SJSA1 (cell line): ENCODE results near the gene PRDM5. TPM values are rescaled to one million over a fixed set of nuclear protein-coding genes. Genes with fewer than 3 reads are reported as not detected.
A peak's percentile ranks its signal among the peaks of the same experiment; 100 is the strongest.

Experiments used
- DNase-seq, 2 experiments: peaks; one replicate each; pipeline ENCODE4 v3.0.0-alpha.2; 2015 to 2020; ENCODE audit warnings: low spot score in 2 of 2, low read depth in 1 of 2
- H3K27ac ChIP-seq: fragments of 250-450 bp; sonication (Bioruptor Pico); 2 replicates; pipeline ENCODE4 v1.5.1; 2020; ENCODE audit warnings: mild to moderate bottlenecking, moderate library complexity
- H3K27me3 ChIP-seq: fragments of 250-450 bp; sonication (Bioruptor Pico); replicated peaks from 2 replicates; pipeline ENCODE4 v1.5.1; 2020; ENCODE audit warnings: mild to moderate bottlenecking, moderate library complexity
- H3K36me3 ChIP-seq: fragments of 250-450 bp; sonication (Bioruptor Pico); 2 replicates; pipeline ENCODE4 v1.5.1; 2020; ENCODE audit warnings: mild to moderate bottlenecking
- H3K4me1 ChIP-seq: fragments of 250-450 bp; sonication (Bioruptor Pico); replicated peaks from 2 replicates; pipeline ENCODE4 v1.6.1; 2021; ENCODE audit warnings: mild to moderate bottlenecking
- H3K4me3 ChIP-seq: fragments of 250-450 bp; sonication (Bioruptor Pico); 2 replicates; pipeline ENCODE4 v1.5.1; 2020; ENCODE audit warnings: mild to moderate bottlenecking
- H3K9me3 ChIP-seq: fragments of 250-450 bp; sonication (Bioruptor Pico); replicated peaks from 2 replicates; pipeline ENCODE4 v1.5.1; 2020; ENCODE audit warnings: mild to moderate bottlenecking
- total RNA-seq: library from RNA; depleted of rRNA; stranded (reverse); fragments of >200 nt; shearing (Covaris generic); gene quantifications from 2 replicates; pipeline ENCODE4 v1.2.3, GENCODE V29; 2014

PRDM5 gene
- total RNA-seq, 1 experiment from 2014 or later = 11.1 TPM

GRCh38 chr4:120814886-120815285 lies 107.6 kb downstream of the PRDM5 start:
- no peaks in the 10 kb centered on the region for H3K36me3 ChIP-seq
- no peak for DNase-seq
- no peak overlapping the region for H3K4me3 ChIP-seq
- H3K27ac ChIP-seq = no peak overlapping the region
- H3K4me1 ChIP-seq = no peaks in the 10 kb centered on the region
- no peaks in the 10 kb centered on the region for H3K27me3 ChIP-seq
- no peaks in the 10 kb centered on the region for H3K9me3 ChIP-seq

GRCh38 chr4:120812216-120812615 lies 110.3 kb downstream of the PRDM5 start:
- no peaks in the 10 kb centered on the region for H3K4me1 ChIP-seq
- DNase-seq = no peak
- no peaks in the 10 kb centered on the region for H3K27me3 ChIP-seq
- no peaks in the 10 kb centered on the region for H3K9me3 ChIP-seq
- H3K4me3 ChIP-seq = no peak overlapping the region
- no peaks in the 10 kb centered on the region for H3K36me3 ChIP-seq
- no peak overlapping the region for H3K27ac ChIP-seq

- Histone ChIP-seq H3K4me1 (no peaks in the 10 kb centered on the region), H3K27ac (no peak overlapping the region), H3K4me3 (no peak overlapping the region), H3K36me3 (no peaks in the 10 kb centered on the region), H3K9me3 (no peaks in the 10 kb centered on the region), H3K27me3 (no peaks in the 10 kb centered on the region)
- no peak for DNase-seq
Observed at GRCh38 chr4:120809518-120809917, 113.0 kb downstream of the PRDM5 start.

- no peak for DNase-seq
- Histone ChIP-seq H3K4me3 (no peak overlapping the region), H3K36me3 (no peaks in the 10 kb centered on the region), H3K27ac (no peak overlapping the region), H3K27me3 (no peaks in the 10 kb centered on the region), H3K4me1 (no peaks in the 10 kb centered on the region), H3K9me3 (no peaks in the 10 kb centered on the region)
Observed at GRCh38 chr4:120808475-120809141, 113.9 kb downstream of the PRDM5 start.

GRCh38 chr4:120801137-120801758 lies 121.3 kb downstream of the PRDM5 start:
- no peak overlapping the region for H3K27ac ChIP-seq
- DNase-seq = no peak
- no peaks in the 10 kb centered on the region for H3K27me3 ChIP-seq
- H3K4me3 ChIP-seq = no peak overlapping the region
- H3K9me3 ChIP-seq = no peaks in the 10 kb centered on the region
- H3K4me1 ChIP-seq = no peaks in the 10 kb centered on the region
- no peaks in the 10 kb centered on the region for H3K36me3 ChIP-seq

- no peaks in the 10 kb centered on the region for H3K4me1 ChIP-seq
- no peak overlapping the region for H3K27ac ChIP-seq
- H3K27me3 ChIP-seq = no peaks in the 10 kb centered on the region
- no peak for DNase-seq
- no peak overlapping the region for H3K4me3 ChIP-seq
- no peaks in the 10 kb centered on the region for H3K36me3 ChIP-seq
- H3K9me3 ChIP-seq = no peaks in the 10 kb centered on the region
Observed at GRCh38 chr4:120798570-120798969, 124.0 kb downstream of the PRDM5 start.

- Histone ChIP-seq H3K27ac (no peak overlapping the region), H3K27me3 (no peaks in the 10 kb centered on the region), H3K4me1 (no peaks in the 10 kb centered on the region), H3K4me3 (no peak overlapping the region), H3K9me3 (no peaks in the 10 kb centered on the region), H3K36me3 (no peaks in the 10 kb centered on the region)
- DNase-seq = no peak
Observed at GRCh38 chr4:120796271-120796670, 126.3 kb downstream of the PRDM5 start.

GRCh38 chr4:120785202-120785601 lies 137.3 kb downstream of the PRDM5 start:
- Histone ChIP-seq H3K9me3 (no peaks in the 10 kb centered on the region), H3K36me3 (no peaks in the 10 kb centered on the region), H3K4me3 (no peak overlapping the region), H3K27ac (no peak overlapping the region), H3K4me1 (no peaks in the 10 kb centered on the region), H3K27me3 (no peaks in the 10 kb centered on the region)
- no peak for DNase-seq

GRCh38 chr4:120777459-120777858 lies 145.1 kb downstream of the PRDM5 start:
- Histone ChIP-seq H3K27me3 (no peaks in the 10 kb centered on the region), H3K4me3 (no peak overlapping the region), H3K36me3 (no peaks in the 10 kb centered on the region), H3K9me3 (no peaks in the 10 kb centered on the region), H3K27ac (no peak overlapping the region), H3K4me1 (no peaks in the 10 kb centered on the region)
- DNase-seq = no peak

GRCh38 chr4:120775431-120775830 lies 147.1 kb downstream of the PRDM5 start:
- Histone ChIP-seq H3K36me3 (no peaks in the 10 kb centered on the region), H3K27me3 (no peaks in the 10 kb centered on the region), H3K9me3 (no peaks in the 10 kb centered on the region), H3K4me1 (no peaks in the 10 kb centered on the region), H3K27ac (no peak overlapping the region), H3K4me3 (no peak overlapping the region)
- DNase-seq = no peak

- DNase-seq = no peak
- Histone ChIP-seq H3K9me3 (no peaks in the 10 kb centered on the region), H3K4me1 (peaks cover 6% of the 10 kb centered on the region), H3K27ac (no peak overlapping the region), H3K27me3 (no peaks in the 10 kb centered on the region), H3K4me3 (no peak overlapping the region), H3K36me3 (no peaks in the 10 kb centered on the region)
Observed at GRCh38 chr4:120773641-120774040, 148.9 kb downstream of the PRDM5 start.

GRCh38 chr4:120771907-120772306 lies 150.6 kb downstream of the PRDM5 start:
- Histone ChIP-seq H3K9me3 (no peaks in the 10 kb centered on the region), H3K36me3 (no peaks in the 10 kb centered on the region), H3K4me1 (peaks cover 6% of the 10 kb centered on the region), H3K27ac (no peak overlapping the region), H3K4me3 (no peak overlapping the region), H3K27me3 (no peaks in the 10 kb centered on the region)
- no peak for DNase-seq

- Histone ChIP-seq H3K27ac (no peak overlapping the region), H3K9me3 (no peaks in the 10 kb centered on the region), H3K4me3 (no peak overlapping the region), H3K36me3 (no peaks in the 10 kb centered on the region), H3K4me1 (peaks cover 6% of the 10 kb centered on the region), H3K27me3 (no peaks in the 10 kb centered on the region)
- DNase-seq = no peak
Observed at GRCh38 chr4:120770897-120771296, 151.6 kb downstream of the PRDM5 start.

- H3K36me3 ChIP-seq = no peaks in the 10 kb centered on the region
- peak overlapping the region; percentile 21; the same call in 1 of the 2 replicates for H3K27ac ChIP-seq
- no peak overlapping the region for H3K4me3 ChIP-seq
- peak in 1 of 2 experiments; percentile 46 for DNase-seq
- no peaks in the 10 kb centered on the region for H3K9me3 ChIP-seq
- H3K27me3 ChIP-seq = no peaks in the 10 kb centered on the region
- peaks cover 6% of the 10 kb centered on the region for H3K4me1 ChIP-seq
Observed at GRCh38 chr4:120769227-120769626, 153.3 kb downstream of the PRDM5 start.
